Effector CD8-positive, alpha-beta T cell (primary cell): ENCODE results near the gene ATP10B.
"Not testable (repeated sequence)": the region's sequence is repeated elsewhere in the genome, so short reads cannot be mapped to it uniquely, and the experiment has no call there.

ENCODE experiments used
- DNase-seq: peaks from one replicate; lab custom pipeline; 2025; lab: John Stamatoyannopoulos, UW

ATP10B gene

DNA sequence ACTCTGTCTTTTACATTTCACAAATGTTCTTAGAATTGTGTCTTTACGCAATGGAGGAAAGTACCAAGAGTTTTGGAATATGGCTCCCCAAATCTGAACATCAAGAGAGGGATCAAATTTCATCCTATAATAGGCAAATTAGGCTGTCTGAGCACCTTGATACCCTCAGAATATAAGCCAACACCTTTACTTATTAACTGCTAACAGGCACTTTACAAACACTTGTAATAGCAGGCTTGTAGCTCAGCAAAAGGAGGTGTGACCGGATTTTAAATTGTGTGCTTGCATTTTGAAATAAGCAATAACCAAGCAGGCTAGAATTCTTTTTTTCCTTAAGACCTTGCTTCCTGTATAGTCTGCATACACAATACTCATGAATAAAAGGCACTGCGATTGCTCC is 92.0 kb downstream of the ATP10B start:
- DNase-seq: no peak

DNA sequence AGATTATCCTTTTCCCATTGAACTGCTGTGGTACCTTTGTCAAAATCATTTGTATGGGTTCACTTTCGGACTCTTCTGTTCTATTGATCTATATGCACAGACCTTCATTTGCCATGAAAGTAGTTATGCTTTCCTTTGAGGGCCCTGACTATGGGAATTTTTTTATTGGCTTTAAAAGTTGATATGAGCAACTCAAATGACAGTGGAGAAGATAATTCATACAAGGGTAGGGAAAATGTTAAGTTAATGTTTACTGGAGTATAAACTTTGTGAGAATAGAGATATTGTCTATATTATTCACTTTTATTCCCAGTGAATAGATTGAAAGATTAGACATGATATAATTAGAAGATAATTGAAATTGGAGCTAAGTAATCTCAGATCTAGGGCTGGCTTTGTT is 94.8 kb downstream of the ATP10B start:
- DNase-seq: no peak

DNA sequence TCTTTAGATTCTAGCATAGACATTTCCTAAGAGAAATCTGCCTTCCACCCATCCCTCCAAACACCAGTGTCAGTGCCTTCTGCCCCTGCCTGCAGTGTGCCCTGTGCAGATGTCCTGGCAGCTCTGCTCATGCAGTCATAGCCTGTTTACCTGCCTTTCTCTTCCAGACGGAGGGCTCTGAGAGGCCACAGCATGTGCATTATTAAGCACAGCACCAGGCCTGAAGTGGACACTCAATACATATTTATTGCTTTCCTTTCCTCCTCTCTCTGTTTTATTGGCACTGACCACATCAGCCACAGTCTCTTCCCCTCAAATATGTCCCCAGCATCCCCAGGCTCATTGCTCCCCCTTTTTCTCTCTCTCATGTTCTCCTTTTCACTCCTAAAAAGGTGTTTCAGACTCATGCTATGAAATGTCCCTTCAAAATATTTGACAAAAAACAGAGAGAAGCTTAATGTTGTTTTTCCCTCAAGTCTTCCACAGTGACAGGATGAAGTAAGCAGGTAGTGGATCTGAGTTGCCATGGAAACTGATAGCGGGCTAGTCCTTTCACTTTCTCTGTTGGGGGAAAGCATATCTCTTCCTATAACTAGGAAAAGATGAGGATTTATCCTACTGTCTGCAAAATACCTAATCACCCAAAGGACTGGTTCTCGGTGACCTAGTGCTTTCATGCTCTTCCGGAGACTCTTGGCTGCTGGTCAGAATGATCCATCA is 100.9 kb downstream of the ATP10B start:
- no peak for DNase-seq

- DNase-seq: no peak
These were observed 102.3 kb downstream of the ATP10B start for GRCh38 chr5:160749682-160750081.

- no peak for DNase-seq
These were observed 103.0 kb downstream of the ATP10B start for GRCh38 chr5:160749026-160749425.

GRCh38 chr5:160747987-160748386 is 104.0 kb downstream of the ATP10B start:
- DNase-seq: no peak

GRCh38 chr5:160747559-160747958 is 104.5 kb downstream of the ATP10B start:
- DNase-seq: no peak

DNA sequence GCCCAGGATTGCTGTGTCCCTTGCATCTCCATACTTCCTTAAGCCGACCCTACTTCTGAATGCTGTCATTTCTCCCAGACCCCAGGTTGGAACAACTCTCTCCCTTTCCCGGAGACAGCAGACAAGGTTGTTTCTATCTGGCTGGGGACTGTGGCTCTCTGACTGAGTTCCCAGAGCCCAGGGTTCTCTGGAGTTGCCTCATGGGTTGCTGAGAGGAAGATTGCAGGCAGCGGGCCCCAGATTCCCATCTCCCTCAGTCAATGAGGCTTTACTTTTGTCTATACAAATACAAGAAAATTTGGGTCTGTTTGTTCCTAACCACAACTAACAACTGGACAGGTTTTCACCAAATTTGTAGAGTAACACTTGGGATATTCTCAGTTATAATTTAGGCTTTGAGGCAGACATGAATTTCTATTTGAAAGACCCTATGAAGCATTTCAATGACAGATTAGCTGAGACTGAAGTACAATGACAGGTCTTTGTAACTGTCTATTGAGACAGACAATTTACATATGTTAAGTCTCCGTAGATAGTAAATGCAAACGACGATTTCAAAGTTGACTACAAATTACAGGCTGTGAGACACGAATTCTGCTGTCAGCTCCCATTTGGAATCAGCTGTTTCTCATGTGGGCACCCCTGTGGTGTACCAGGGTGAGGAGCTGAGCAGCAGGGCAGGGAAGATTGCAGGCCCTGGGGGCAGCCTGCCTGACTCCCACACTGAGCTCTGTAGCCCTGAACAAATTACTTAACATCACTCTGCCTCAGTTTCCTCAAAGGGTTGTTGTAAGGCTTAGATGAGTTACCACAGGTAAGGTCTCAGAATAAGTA is 107.5 kb downstream of the ATP10B start:
- no peak for DNase-seq

DNA sequence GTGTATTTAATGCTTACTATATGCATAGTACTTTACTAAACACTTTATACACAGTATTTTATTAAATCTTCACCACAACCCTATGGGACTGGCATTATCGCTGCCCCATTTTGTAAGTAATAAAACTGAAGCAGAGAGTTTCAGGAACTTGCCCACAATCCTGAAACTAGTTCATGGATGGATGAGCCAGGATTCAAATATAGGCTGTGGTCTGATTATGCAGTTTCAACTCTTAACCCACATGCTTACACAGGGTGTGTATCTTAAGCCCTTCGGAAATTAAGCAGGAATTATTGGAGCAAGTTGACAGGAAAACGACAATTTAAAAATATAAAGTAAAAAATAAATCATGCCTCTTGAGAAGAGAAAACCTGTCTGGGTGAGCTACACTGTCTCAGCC is 109.0 kb downstream of the ATP10B start:
- no peak for DNase-seq

DNA sequence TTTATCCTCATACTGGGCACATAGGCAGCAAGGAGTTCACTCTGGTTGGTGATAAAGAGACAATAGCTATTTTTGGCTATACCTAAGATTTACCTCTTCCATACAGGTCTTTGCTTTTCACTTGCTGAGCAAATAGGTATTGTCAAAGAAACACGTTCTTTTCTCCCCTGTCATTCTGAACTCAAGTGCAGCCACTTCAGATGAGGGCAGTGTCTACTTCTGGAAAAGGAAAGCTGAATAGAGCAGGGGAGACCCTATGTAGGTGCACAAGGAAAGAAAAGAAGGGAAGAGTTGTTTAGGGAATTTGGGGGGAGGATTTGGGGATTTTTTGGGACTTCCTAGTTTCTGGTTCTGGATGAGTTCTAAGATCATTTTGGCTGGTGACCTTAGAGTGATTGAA is 109.6 kb downstream of the ATP10B start:
- no peak for DNase-seq

- DNase-seq: no peak
These were observed 124.6 kb downstream of the ATP10B start for GRCh38 chr5:160727296-160727997.

GRCh38 chr5:160726721-160727120 is 125.3 kb downstream of the ATP10B start:
- no peak for DNase-seq

GRCh38 chr5:160720822-160721221 is 131.2 kb downstream of the ATP10B start:
- no peak for DNase-seq

DNA sequence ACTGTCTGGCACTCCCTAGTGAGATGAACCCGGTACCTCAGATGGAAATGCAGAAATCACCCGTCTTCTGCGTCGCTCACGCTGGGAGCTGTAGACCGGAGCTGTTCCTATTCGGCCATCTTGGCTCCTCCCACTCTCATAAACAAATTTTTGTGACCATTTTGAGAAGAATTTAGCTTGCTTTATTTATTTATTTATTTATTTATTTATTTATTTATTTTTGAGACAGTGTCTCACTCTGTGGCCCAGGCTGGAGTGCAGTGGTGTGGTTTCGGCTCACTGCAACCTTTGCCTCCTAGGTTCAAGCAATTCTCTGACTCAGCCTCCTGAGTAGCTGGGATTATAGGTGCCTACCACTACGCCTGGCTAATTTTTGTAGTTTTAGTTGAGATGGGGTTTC is 136.5 kb downstream of the ATP10B start:
- DNase-seq: not testable (repeated sequence)

- DNase-seq: no peak
These were observed 148.3 kb downstream of the ATP10B start for GRCh38 chr5:160703547-160704189.

DNA sequence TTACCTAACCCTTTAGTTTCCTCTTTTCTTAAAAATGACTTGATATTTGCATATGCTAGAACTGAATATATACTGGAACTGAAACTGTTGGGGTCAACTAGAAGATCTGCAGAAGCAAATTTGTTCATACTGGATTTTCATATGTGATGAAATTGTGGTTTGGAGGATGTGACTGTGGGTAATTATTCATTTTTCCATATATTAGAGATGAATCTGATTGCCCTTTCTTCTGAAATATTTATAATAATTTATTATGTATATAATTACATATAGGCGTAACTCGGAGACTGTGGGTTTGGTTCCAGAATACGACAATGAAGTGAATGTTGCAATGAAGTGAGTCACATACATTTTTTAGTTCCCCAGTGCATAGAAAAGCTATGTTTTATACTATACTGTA is 149.1 kb downstream of the ATP10B start:
- no peak for DNase-seq

GRCh38 chr5:160702311-160702803 is 149.7 kb downstream of the ATP10B start:
- DNase-seq: no peak

DNA sequence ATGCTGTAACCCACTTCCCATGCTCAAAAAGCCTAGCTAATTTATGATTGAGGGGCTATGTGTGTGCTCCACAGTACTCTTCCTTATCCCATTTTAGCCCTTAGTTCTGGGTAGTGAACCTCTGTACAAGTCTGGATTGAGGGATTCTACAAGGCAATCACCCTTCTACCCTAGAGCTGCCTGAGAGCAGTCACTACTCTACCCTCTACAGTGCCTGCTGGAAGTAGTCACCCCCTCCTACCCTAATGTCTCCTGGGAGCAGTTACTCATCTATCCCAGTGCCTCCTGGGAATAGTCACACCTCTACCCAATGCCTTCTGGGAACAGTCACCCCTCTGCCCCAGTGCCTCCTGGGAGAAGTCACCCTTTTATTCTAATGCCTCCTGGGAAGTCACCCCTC is 150.6 kb downstream of the ATP10B start:
- no peak for DNase-seq

DNA sequence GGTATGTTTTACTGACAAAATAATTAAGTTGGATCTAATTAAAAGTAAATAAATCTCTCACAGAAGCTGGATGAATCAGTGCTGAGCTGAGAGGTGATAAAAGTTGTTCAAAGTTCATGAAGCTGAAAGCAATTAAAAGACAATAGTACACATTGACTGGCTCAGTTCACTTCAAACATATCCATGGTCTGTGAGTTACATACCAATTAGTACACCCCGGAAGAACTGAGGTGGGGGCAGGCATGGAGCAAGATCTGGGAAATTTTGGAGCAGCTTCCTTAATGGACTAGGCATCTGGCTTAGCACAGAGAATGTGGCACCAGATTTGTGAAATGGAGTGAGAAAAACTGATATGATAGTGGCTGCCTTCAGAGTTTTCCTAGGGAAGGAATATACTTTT is 152.7 kb downstream of the ATP10B start:
- no peak for DNase-seq

- DNase-seq: no peak
These were observed 154.7 kb downstream of the ATP10B start for GRCh38 chr5:160697281-160697680.

DNA sequence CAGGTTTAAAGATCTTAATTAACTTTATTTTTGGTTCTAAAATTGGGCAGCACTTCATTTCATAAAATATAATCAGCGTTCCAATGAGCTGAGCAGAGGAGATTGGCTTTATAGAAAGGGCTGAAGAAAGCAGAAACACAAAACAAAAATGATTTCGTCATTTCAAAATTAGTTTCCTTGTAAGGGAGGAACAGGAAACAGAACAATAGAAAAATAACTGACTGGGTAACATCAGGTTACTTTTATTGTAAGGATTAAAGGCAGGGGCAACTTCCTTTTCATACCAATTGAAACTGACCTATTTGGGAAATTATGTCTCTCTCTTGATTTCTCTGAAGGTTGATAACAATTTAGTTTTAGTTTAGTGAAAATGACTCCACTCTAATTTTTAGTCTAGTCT is 157.1 kb downstream of the ATP10B start:
- no peak for DNase-seq

DNA sequence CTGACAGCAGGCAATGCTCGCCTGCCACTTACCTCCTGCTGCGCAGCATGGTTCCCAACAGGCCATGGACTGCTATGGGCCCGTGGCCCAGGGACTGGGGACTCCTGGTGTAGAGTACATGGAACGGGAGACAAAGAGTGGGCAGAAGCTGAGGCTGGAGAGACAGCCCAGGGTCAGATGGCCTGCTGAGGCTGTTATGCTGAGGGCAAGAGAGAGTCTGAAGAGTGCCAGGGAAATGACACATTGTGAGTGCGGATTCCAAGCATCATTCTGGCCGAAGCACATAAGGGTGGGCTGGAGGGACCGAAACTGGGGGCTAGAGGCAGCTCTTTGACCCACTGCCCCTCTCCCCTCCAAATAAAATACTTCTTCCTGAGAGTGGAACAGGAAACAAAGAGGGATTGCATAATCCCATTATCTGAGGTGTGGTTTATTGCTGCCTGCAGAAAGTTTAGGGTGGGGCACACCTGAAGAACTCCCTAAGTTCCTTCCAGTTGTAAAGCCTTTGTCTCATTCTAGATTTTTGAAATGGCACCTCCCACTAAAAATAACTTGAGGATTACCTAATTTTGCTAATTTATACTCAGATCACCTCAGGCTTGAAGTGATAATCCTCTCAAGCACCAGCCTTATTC is 158.1 kb downstream of the ATP10B start:
- DNase-seq: no peak
